Stimulated activated CD4-positive, alpha-beta T cell treated with anti-CD3 and anti-CD28 coated beads, Interleukin-15, amount 100 ng/mL, for 24 hours (primary cell): ENCODE measurements around the gene LDHAL6B.

Experiments used
- DNase-seq: peaks from one replicate; pipeline ENCODE4 v3.0.0-alpha.2; 2020

LDHAL6B gene

GRCh38 chr15:59221511-59222505 is 15.2 kb downstream of the LDHAL6B start:
- DNase-seq, result no peak

DNA sequence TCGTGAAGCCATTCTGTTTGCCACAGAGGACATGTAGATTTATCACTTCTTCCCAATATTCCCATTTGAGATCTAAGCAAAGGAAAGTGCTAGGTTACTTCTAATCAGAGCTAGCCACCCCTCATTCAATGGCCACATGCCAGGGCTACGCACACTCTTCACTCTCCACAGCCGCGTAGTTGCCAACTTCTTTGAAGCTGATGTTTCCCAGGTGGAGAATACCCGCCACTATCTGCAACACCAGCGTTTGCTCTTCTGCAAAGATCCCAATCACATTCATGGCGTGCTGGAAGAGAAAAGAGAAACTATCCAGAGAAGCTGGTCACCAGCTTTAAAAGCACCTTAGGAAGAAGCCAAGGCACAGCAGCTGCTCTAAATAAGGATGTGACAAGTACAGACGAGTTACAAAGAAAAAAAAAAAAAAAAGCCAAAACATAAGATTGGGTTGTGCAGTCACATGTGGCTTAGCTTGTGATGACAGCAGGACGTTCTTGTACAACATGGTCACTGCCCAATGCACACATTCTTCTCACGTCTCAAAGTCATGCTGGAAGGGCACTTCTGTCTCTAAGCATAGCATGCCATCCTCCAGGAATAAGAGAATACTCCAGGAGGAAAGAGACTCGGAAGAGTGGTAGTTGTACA is 16.4 kb downstream of the LDHAL6B start:
- DNase-seq, result no peak

- DNase-seq, result no peak
These were observed 17.1 kb downstream of the LDHAL6B start for GRCh38 chr15:59223736-59224135.

- no peak for DNase-seq
These were observed 17.8 kb downstream of the LDHAL6B start for GRCh38 chr15:59224474-59224873.

- DNase-seq, result no peak
These were observed 20.4 kb downstream of the LDHAL6B start for GRCh38 chr15:59227021-59227420.

DNA sequence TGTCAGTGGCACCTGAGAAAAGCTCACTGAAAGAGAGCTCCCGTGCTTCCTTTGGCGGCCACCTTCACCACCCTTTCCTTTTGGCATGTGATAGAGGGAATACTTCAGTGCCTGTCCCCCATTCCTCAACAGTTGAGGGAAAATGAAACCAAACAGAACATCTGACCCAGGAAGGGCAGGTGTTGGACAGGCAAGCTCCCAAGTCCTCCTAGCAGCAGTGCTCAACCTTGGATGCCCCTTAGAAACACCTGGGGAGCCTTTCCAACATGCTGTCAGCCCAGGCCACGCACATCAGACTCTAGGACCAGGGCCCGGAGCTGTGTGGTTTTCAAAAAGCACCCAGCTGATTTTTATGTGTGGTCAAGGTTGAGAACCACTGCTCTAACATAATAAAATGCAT is 22.4 kb downstream of the LDHAL6B start:
- no peak for DNase-seq

DNA sequence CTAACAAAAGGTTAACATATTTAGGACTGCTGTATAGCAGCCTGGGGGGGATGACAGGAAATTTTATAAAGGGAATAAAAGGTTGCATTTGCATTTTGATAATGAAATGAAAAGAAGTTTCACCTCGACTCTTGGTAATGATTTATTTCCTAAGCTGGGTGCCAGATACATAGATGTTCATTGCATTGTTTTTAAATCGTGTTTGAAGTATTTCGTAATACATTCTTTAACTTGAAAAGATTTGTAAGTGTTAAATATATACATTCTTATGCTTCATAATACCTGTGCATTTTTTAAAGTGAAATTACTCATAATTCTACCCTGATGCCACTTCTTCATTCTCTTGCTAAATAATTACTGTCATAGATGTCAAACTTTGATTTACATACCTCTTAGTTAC is 22.8 kb downstream of the LDHAL6B start:
- no peak for DNase-seq

- no peak for DNase-seq
These were observed 23.9 kb downstream of the LDHAL6B start for GRCh38 chr15:59230531-59231055.

DNA sequence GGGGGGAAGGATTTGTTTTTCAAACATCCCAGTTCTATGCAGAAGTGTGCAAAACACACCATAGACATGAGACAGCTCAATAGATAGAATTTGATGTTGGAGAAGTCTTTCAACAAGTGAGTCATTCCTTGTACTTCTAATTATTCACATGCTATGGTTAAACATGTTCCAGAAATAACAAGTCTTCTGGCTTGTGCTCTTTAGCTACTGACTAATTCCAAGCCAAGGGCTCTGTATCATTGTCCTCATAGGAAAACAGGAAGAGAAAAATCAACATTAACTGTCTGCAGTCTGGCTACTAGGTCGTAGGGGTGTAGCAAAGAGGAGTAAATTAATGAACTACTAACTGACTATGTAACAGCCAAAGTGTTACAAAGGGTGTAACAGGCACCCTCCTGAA is 25.8 kb downstream of the LDHAL6B start:
- no peak for DNase-seq

DNA sequence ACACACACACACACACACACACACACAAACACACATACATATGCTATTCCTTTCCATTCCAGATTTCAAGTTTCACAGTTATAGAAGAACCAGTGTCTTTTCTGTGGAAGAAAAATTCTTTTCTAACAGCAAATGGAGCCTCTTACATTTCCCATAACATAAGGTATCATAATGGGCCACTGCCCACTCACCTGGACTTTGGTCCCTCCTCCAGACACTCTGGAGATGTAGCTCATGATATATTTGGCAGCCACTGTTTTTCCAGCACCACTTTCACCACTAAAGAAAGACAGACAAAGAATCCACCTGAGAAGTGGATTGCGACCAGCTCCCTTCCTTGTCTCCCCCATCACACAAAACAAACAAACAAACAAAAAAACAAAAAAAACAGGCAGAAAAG is 29.8 kb downstream of the LDHAL6B start:
- no peak for DNase-seq

GRCh38 chr15:59237119-59237855 is 30.6 kb downstream of the LDHAL6B start:
- no peak for DNase-seq

DNA sequence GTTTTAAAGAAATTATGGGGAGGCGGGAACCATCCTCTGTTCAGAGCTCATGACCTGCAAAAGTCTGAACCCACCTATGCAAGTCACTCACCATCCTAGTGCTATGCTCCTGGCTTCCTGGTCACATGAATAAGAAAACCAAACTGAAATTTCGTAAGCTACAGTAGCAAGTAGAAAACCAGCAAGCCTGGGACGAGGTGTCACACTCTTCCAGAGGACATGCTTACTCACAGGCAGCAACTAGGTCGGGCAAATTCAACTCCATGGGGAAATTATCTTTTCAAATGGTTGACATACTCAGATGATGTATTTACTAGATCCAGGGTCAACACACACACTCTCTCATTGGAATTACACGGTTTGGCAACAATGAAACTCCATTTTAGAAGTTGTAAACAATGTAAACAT is 31.3 kb downstream of the LDHAL6B start:
- no peak for DNase-seq

DNA sequence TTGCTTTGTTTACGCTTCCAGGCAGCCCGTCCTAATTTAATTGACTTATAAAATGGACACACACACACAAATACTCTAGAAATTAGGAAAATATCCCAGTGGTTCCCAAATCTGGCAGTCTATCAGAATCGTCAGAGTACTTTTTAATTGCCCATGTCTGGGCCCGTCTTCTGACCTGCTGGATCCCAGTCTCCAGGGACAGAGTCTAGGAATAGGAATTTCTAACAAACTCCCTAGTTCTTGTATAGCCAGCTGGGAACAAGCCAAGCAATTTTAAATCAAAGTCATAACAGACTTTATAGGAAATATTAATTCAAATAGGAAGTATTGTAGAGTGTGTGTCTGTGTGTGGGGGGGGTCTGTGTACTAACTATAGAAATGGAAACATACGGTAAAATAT is 33.4 kb downstream of the LDHAL6B start:
- DNase-seq, result no peak

DNA sequence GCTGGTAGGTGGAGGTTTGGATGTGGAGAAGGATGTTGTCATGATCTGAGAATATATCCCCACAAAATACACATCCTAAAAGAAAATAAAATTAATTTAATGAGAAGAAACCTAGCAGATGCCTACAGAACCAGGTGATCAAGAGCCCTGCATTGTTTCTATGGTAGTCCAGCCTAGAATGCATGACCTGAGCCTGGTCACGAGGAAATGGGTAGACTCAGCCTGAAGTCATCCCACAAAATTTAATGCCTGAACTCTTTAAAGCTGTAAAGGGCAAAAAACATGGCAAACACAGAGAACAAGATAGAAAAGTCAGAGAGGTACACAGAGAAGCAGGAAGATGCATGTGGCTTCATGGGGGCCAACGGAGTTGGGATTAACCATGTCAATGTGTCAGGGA is 36.0 kb downstream of the LDHAL6B start:
- DNase-seq, result no peak

DNA sequence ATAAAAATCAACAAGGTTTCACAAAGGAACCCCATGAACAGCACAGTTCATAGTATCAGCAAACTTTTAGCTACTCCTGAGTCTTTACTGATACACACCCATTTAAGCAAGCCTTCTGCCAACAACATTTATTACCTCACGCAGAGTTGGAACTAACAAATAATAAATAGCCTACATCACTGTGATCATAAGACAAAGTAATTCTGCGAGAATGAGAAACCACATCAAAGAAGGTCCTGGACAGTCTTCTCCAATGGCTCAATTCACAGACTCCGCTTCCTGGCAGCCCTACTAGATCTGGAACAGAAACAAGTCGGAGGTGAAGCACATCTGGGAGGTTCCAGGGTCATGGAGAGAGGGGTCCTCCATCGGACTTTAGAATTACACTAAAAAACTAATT is 37.0 kb downstream of the LDHAL6B start:
- no peak for DNase-seq

GRCh38 chr15:59244337-59244736 is 37.7 kb downstream of the LDHAL6B start:
- DNase-seq, result no peak

DNA sequence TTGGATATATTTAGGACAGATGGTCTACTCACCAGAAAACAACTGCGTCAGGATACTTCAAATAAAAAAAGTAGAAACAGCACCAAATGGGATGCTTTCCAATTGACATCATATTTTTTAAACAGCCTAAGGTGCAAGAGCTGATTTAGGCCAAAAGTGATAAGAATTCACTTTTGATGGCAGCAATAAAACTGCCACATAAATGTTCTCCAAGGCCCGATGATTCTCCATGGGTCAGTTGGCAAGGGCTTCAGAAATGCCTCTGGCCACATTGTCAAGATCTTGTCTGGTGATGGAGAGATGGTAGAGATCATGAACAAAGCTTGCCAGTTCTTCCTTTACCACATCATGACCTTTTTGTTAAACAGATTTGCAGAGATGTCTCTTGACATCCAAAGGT is 38.9 kb downstream of the LDHAL6B start:
- no peak for DNase-seq

GRCh38 chr15:59247364-59247763 is 40.7 kb downstream of the LDHAL6B start:
- peak; percentile 66 for DNase-seq

DNA sequence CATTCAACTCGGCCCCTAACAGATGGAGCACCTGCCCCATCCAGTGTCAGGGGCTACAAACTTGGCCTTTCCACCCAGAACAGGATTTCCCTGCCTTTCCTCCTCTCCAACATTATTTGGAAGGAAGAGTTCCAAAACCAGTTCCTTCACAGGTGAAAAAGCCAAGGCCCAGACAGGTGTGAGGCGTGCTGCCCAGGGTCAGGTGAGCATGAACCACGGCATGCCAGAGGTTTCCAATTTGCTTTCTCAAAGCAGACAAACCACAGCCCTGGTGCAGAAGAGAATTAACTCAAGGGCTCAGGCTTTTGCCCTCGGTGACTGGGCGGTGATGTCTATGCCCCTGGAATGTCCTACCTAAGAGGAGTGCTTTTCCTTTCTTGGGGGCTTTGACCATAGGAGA is 43.2 kb downstream of the LDHAL6B start:
- no peak for DNase-seq

GRCh38 chr15:59250249-59250648 is 43.6 kb downstream of the LDHAL6B start:
- DNase-seq, result no peak

- DNase-seq, result no peak
These were observed 44.6 kb downstream of the LDHAL6B start for GRCh38 chr15:59251001-59251845.

DNA sequence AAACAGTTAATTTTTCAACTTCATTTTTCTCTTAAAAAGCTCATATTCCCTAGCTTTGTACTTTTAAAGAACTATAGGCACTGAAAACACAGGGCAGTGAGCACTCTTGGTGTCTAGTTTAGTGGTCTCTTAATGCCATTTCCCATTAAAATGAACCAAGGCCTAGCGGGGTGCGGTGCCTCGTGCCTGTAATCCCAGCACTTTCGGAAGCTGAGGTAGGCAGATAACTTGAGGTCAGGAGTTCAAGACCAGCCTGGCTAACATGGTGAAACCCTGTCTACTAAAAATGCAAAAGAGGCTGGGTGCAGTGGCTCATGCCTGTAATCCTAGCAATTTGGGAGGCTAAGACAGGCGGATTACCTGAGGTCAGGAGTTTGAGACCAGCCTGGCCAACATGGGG is 45.5 kb downstream of the LDHAL6B start:
- no peak for DNase-seq
